Stomach smooth muscle (tissue), 2 donors: ENCODE measurements around the gene MC1R.

Source experiments
- H3K27ac ChIP-seq: one replicate; pipeline ENCODE4 v1.7.0; 2013; ENCODE audit warnings: mild to moderate bottlenecking, low read length, inconsistent platforms
- H3K27me3 ChIP-seq, 2 donors: one replicate each; pipeline ENCODE4 v1.7.0; 2013; ENCODE audit warnings: low read length in 2 of 2; ENCODE audit not compliant: insufficient read depth in 2 of 2, control insufficient read depth in 1 of 2
- H3K36me3 ChIP-seq, 2 donors: one replicate each; pipeline ENCODE4 v1.7.0; 2013; ENCODE audit warnings: low read length in 2 of 2; ENCODE audit not compliant: control insufficient read depth in 2 of 2, insufficient read depth in 2 of 2
- H3K4me1 ChIP-seq: one replicate; pipeline ENCODE4 v1.7.0; 2013; ENCODE audit warnings: low read length; ENCODE audit not compliant: control insufficient read depth, insufficient read depth
- H3K4me3 ChIP-seq, 2 donors: one replicate each; pipeline ENCODE4 v1.7.0; 2013; ENCODE audit warnings: low read length in 2 of 2
- H3K9ac ChIP-seq, 2 donors: one replicate each; pipeline ENCODE4 v1.7.0; 2013; ENCODE audit warnings: low read length in 2 of 2, mild to moderate bottlenecking in 1 of 2
- H3K9me3 ChIP-seq, 2 donors: one replicate each; pipeline ENCODE4 v1.7.0; 2013; ENCODE audit warnings: low read length in 2 of 2; ENCODE audit not compliant: control insufficient read depth in 2 of 2
- donor health status: healthy.
- donor health status: Pancreatic carcinoma.

MC1R gene

GRCh38 chr16:89917773-89918452 is 749 bp upstream of the MC1R start:
- no peak overlapping the region for H3K27ac ChIP-seq
- H3K27me3 ChIP-seq: peaks cover 8 to 34% of the 10 kb centered on the region in 2 donors
- no peaks in the 10 kb centered on the region for H3K36me3 ChIP-seq
- H3K4me3 ChIP-seq: peak overlapping the region; percentile 32 to 68
- H3K9me3 ChIP-seq: no peaks in the 10 kb centered on the region
- H3K9ac ChIP-seq: no peak overlapping the region
- peaks cover 38% of the 10 kb centered on the region for H3K4me1 ChIP-seq

GRCh38 chr16:89919535-89920406 is 1.1 kb downstream of the MC1R start:
- no peaks in the 10 kb centered on the region for H3K9me3 ChIP-seq
- H3K27me3 ChIP-seq: peaks cover 14 to 50% of the 10 kb centered on the region in 2 donors
- peaks cover 46% of the 10 kb centered on the region for H3K4me1 ChIP-seq
- H3K9ac ChIP-seq: no peak overlapping the region
- no peaks in the 10 kb centered on the region for H3K36me3 ChIP-seq
- no peak overlapping the region for H3K4me3 ChIP-seq
- no peak overlapping the region for H3K27ac ChIP-seq

- H3K36me3 ChIP-seq: no peaks in the 10 kb centered on the region
- no peak overlapping the region for H3K9ac ChIP-seq
- peaks cover 49% of the 10 kb centered on the region for H3K4me1 ChIP-seq
- no peaks in the 10 kb centered on the region for H3K9me3 ChIP-seq
- H3K4me3 ChIP-seq: no peak overlapping the region
- H3K27ac ChIP-seq: no peak overlapping the region
- H3K27me3 ChIP-seq: peaks cover 18 to 58% of the 10 kb centered on the region in 2 donors
Measured at GRCh38 chr16:89920723-89921122, 2.1 kb downstream of the MC1R start.

- peaks cover 18 to 63% of the 10 kb centered on the region in 2 donors for H3K27me3 ChIP-seq
- no peak overlapping the region for H3K9ac ChIP-seq
- H3K27ac ChIP-seq: no peak overlapping the region
- H3K36me3 ChIP-seq: no peaks in the 10 kb centered on the region
- H3K4me1 ChIP-seq: peaks cover 53% of the 10 kb centered on the region
- H3K9me3 ChIP-seq: no peaks in the 10 kb centered on the region
- H3K4me3 ChIP-seq: no peak overlapping the region
Measured at GRCh38 chr16:89921131-89921701, 2.6 kb downstream of the MC1R start.

- Histone ChIP-seq H3K27me3 (peaks cover 18 to 63% of the 10 kb centered on the region in 2 donors), H3K27ac (peak overlapping the region; percentile 31), H3K9me3 (no peaks in the 10 kb centered on the region), H3K4me1 (peaks cover 56% of the 10 kb centered on the region), H3K36me3 (no peaks in the 10 kb centered on the region), H3K9ac (peak overlapping the region in 1 of 2 donors; percentile 62), H3K4me3 (peak overlapping the region; percentile 67 to 76)
Measured at GRCh38 chr16:89921702-89922476, 3.2 kb downstream of the MC1R start.

- Histone ChIP-seq H3K9ac (peak overlapping the region in 1 of 2 donors; percentile 69), H3K36me3 (no peaks in the 10 kb centered on the region), H3K27me3 (peaks cover 18 to 63% of the 10 kb centered on the region in 2 donors), H3K9me3 (no peaks in the 10 kb centered on the region), H3K27ac (peak overlapping the region; percentile 53), H3K4me1 (peaks cover 56% of the 10 kb centered on the region), H3K4me3 (peak overlapping the region; percentile 67 to 76)
Measured at GRCh38 chr16:89922477-89922883, 3.8 kb downstream of the MC1R start.

GRCh38 chr16:89922884-89923639 is 4.4 kb downstream of the MC1R start, which contains the start of gene TUBB3:
Gene TUBB3 (plus strand): TSS chr16:89923342. CDS start chr16:89923402, 60 bp downstream.
- H3K36me3 ChIP-seq: no peaks in the 10 kb centered on the region
- peak within 1 kb of the TSS; percentile 53 for H3K27ac ChIP-seq
- H3K4me3 ChIP-seq: peak within 1 kb of the TSS; percentile 67 to 76
- peaks cover 50% of the 10 kb centered on the region for H3K4me1 ChIP-seq
- H3K27me3 ChIP-seq: peaks cover 22 to 64% of the 10 kb centered on the region in 2 donors
- H3K9me3 ChIP-seq: no peaks in the 10 kb centered on the region
- peak within 1 kb of the TSS in 1 of 2 donors; percentile 69 for H3K9ac ChIP-seq

- no peak overlapping the region for H3K27ac ChIP-seq
- peak overlapping the region in 1 of 2 donors; percentile 76 for H3K4me3 ChIP-seq
- no peak overlapping the region for H3K9ac ChIP-seq
- H3K36me3 ChIP-seq: no peaks in the 10 kb centered on the region
- peaks cover 43% of the 10 kb centered on the region for H3K4me1 ChIP-seq
- H3K27me3 ChIP-seq: peaks cover 20 to 57% of the 10 kb centered on the region in 2 donors
- H3K9me3 ChIP-seq: no peaks in the 10 kb centered on the region
Measured at GRCh38 chr16:89923640-89924296, 5.1 kb downstream of the MC1R start.

GRCh38 chr16:89924297-89924924 is 5.7 kb downstream of the MC1R start:
- peaks cover 37% of the 10 kb centered on the region for H3K4me1 ChIP-seq
- H3K9me3 ChIP-seq: no peaks in the 10 kb centered on the region
- no peak overlapping the region for H3K4me3 ChIP-seq
- H3K9ac ChIP-seq: no peak overlapping the region
- H3K27ac ChIP-seq: no peak overlapping the region
- no peaks in the 10 kb centered on the region for H3K36me3 ChIP-seq
- peaks cover 16 to 53% of the 10 kb centered on the region in 2 donors for H3K27me3 ChIP-seq
